Body of pancreas (tissue), 4 donors: ENCODE measurements around the gene PRPSAP2. TPM values are rescaled to one million over a fixed set of nuclear protein-coding genes. Genes with fewer than 3 reads are reported as not detected.

ENCODE experiments used
- ATAC-seq: fragments of 150-250 bp; one replicate; pipeline ENCODE4 v1.9.1; 2016
- DNase-seq, 4 donors: peaks; one replicate each; pipeline ENCODE4 v3.0.0-alpha.2; 2019
- H3K27ac ChIP-seq, 4 donors: fragments of 200-600 bp; sonication (generic); 1 replicate in 3 of 4; 2 replicates in 1 of 4; pipeline versions ENCODE4 v1.5.1 to v1.6.1; 2016 to 2019; ENCODE audit warnings: mild to moderate bottlenecking in 1 of 4, mixed read lengths in 1 of 4, moderate library complexity in 1 of 4
- H3K27me3 ChIP-seq, 2 donors: fragments of 200-600 bp; sonication (generic); one replicate each; pipeline ENCODE4 v1.6.0; 2016; ENCODE audit warnings: mild to moderate bottlenecking in 1 of 2
- H3K36me3 ChIP-seq, 2 donors: fragments of 200-600 bp; sonication (generic); replicated peaks in 1 of 2; 2 replicates each; pipeline ENCODE4 v1.5.1; 2016; ENCODE audit warnings: low read depth in 2 of 2; ENCODE audit not compliant: insufficient read depth in 1 of 2
- H3K4me1 ChIP-seq: fragments of 200-600 bp; sonication (generic); one replicate; pipeline ENCODE4 v1.6.0; 2016
- H3K4me3 ChIP-seq, 2 donors: fragments of 200-600 bp; sonication (generic); 1 replicate in 1 of 2; 2 replicates in 1 of 2; pipeline ENCODE4 v1.5.1; 2016 to 2019
- H3K9me3 ChIP-seq, 3 donors: fragments of 200-600 bp; sonication (generic); 1 replicate in 2 of 3; 2 replicates in 1 of 3; pipeline ENCODE4 v1.5.1; 2016
- POLR2A ChIP-seq, 3 donors: fragments of 450-650 bp; IDR thresholded peaks; one replicate each; pipeline ENCODE4 v1.6.1; 2016; ENCODE audit warnings: antibody characterized with exemption in 3 of 3, mild to moderate bottlenecking in 2 of 3
- WGBS, 2 donors: methylation state at CpG; one replicate each; pipeline ENCODE4 v1.1.5; 2017; 5-methylcytosine and 5-hydroxymethylcytosine counted together
- intact Hi-C: fragments of 100-400 bp; cut with DNase I; formaldehyde crosslinking; loops from one replicate; pipeline ENCODE4 v1.15.1; 2023
- total RNA-seq, 2 donors: library from RNA; depleted of rRNA; stranded (reverse); fragments of >200 nt; gene quantifications; one replicate each; pipeline ENCODE4 v1.1.0, GENCODE V29; 2016
- TF ChIP-seq, protein P1 (sequence below), 7 experiments: fragments of 450-650 bp in 4 of 7; fragments of 200-600 bp in 3 of 7; sonication (generic) in 3 of 7; IDR thresholded peaks; one replicate each; pipeline ENCODE4 v1.5.1; 2016 to 2019; ENCODE audit warnings: antibody characterized with exemption in 7 of 7

The PRPSAP2 gene
- total RNA-seq, 2 donors from 2014 or later: 16.6 to 35.6 TPM

DNA sequence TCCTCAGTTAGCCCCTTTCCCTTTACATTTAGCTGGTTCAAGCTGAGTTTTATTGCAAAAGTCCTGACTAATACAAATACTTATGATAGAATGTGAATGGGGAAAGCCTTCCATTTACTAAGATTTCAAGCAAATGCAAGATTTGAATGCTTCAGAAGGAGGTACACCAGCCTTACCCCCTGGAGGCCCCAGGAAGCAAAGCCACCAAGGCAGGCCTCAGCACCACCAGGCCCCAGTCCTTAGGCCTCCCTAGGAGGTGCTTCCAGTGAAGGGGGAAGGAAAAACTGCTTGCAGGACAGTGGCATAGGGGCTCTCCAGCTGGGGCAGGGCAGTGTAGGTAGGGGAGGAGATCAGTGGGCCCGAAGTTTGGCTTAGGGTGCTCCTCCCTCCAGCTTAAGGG is 7.3 kb upstream of the PRPSAP2 start:
- H3K27me3 ChIP-seq: no peaks in the 10 kb centered on the region
- intact Hi-C loops: no loop called here
- no peak overlapping the region for H3K27ac ChIP-seq
- H3K36me3 ChIP-seq: no peaks in the 10 kb centered on the region
- TF ChIP-seq POLR2A (IDR thresholded peaks at IDR 0.05): no peak
- TF ChIP-seq, protein P1, sequence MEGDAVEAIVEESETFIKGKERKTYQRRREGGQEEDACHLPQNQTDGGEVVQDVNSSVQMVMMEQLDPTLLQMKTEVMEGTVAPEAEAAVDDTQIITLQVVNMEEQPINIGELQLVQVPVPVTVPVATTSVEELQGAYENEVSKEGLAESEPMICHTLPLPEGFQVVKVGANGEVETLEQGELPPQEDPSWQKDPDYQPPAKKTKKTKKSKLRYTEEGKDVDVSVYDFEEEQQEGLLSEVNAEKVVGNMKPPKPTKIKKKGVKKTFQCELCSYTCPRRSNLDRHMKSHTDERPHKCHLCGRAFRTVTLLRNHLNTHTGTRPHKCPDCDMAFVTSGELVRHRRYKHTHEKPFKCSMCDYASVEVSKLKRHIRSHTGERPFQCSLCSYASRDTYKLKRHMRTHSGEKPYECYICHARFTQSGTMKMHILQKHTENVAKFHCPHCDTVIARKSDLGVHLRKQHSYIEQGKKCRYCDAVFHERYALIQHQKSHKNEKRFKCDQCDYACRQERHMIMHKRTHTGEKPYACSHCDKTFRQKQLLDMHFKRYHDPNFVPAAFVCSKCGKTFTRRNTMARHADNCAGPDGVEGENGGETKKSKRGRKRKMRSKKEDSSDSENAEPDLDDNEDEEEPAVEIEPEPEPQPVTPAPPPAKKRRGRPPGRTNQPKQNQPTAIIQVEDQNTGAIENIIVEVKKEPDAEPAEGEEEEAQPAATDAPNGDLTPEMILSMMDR (IDR thresholded peaks at IDR 0.05): no peak
- H3K9me3 ChIP-seq: no peaks in the 10 kb centered on the region
- DNase-seq: no peak
- no peak for ATAC-seq
- H3K4me1 ChIP-seq: peaks cover 5% of the 10 kb centered on the region
- 71 to 91% methylated on average over 1 of the region's 1 CpG for WGBS, 2 donors
- no peak overlapping the region for H3K4me3 ChIP-seq

- TF ChIP-seq POLR2A (IDR thresholded peaks at IDR 0.05): no peak
- TF ChIP-seq, protein P1 (IDR thresholded peaks at IDR 0.05): no peak
- ATAC-seq: no peak
- Histone ChIP-seq H3K4me3 (no peak overlapping the region), H3K27ac (no peak overlapping the region), H3K9me3 (no peaks in the 10 kb centered on the region), H3K27me3 (no peaks in the 10 kb centered on the region), H3K36me3 (no peaks in the 10 kb centered on the region), H3K4me1 (peaks cover 7% of the 10 kb centered on the region)
- 54 to 56% methylated on average over 3 of the region's 3 CpGs for WGBS, 2 donors
- intact Hi-C loops: no loop called here
- no peak for DNase-seq
Measured at GRCh38 chr17:18851201-18851600, 6.7 kb upstream of the PRPSAP2 start.

DNA sequence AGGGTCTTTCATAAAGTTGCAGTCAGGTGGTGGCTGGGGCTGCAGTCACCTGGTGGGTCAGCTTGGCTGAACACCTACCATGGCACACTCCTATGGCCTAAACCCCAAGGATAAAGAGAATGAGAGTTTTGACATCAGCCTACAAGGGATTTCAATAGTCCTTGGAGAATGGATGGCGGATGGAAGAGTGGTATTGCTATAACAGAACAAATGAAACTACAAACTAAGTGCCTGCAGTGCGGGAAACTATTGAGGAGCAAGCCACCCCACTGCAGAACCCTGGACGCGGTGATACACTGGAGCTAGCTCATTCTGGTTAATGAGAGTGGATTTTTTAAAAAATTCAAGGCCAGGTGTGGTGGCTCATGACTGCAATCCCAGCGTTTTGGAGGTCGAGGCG is 3.0 kb upstream of the PRPSAP2 start:
- WGBS, 2 donors: 75 to 81% methylated on average over 7 of the region's 7 CpGs
- Histone ChIP-seq H3K4me3 (no peak overlapping the region), H3K27me3 (no peaks in the 10 kb centered on the region), H3K4me1 (peaks cover 26% of the 10 kb centered on the region), H3K9me3 (no peaks in the 10 kb centered on the region), H3K36me3 (no peaks in the 10 kb centered on the region), H3K27ac (no peak overlapping the region)
- TF ChIP-seq POLR2A (IDR thresholded peaks at IDR 0.05): no peak
- TF ChIP-seq, protein P1 (IDR thresholded peaks at IDR 0.05): no peak
- intact Hi-C loops: no loop called here
- no peak for DNase-seq
- ATAC-seq: no peak

DNA sequence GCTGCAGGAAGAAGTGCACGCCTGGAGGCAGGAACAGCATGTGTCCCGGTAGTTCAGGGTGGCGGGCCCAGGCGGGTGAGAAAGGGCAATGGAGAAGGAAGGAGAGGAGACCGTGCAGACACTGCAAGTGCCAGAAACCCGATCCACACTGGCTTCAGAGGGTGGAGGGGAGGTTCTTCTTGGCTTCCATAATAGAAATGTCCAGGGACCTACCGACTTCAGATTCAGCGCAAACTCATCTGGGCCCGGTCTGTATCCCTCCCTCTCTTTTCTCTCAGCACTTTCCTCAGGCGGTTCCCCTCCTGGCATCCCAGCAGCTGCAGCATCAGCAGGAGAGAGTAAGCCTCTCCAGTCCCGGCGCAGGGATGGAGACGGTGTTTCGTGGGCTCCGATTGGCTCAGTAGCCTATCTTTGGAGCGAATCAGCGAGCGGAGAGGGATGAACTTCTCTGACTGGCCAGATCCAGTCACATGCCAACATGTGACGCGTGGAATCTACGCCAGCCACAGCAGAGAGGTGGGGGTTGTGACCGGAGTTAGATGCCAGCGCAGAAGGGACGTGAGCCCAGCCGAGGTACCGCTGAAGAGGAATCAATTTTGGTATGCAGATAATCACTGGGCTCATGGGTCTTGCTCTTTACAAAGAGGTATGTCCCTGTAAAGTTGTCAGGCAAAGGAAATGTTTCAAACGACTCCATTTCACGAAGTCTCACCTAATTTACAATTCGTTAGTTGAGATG is 1.9 kb upstream of the PRPSAP2 start:
- Histone ChIP-seq H3K27ac (peak overlapping the region; percentile 50 to 82 (median 58)), H3K4me3 (peak overlapping the region in 1 of 2 donors; percentile 8), H3K4me1 (peaks cover 29% of the 10 kb centered on the region), H3K9me3 (no peaks in the 10 kb centered on the region), H3K36me3 (no peaks in the 10 kb centered on the region), H3K27me3 (no peaks in the 10 kb centered on the region)
- DNase-seq: peak; percentile 90 to 95 (median 94)
- peak; percentile 8 to 77 (median 65) for TF ChIP-seq POLR2A (IDR thresholded peaks at IDR 0.05)
- TF ChIP-seq, protein P1 (IDR thresholded peaks at IDR 0.05): peak in 1 of 7 experiments; percentile 2
- peak; percentile 89 for ATAC-seq
- intact Hi-C loops: no loop called here
- 1% methylated on average over 29 of the region's 29 CpGs for WGBS, 2 donors

GRCh38 chr17:18856570-18856915 is 1.4 kb upstream of the PRPSAP2 start:
- WGBS, 2 donors: 7 to 8% methylated on average over 7 of the region's 7 CpGs
- Histone ChIP-seq H3K4me1 (peaks cover 29% of the 10 kb centered on the region), H3K36me3 (no peaks in the 10 kb centered on the region), H3K27me3 (no peaks in the 10 kb centered on the region), H3K9me3 (no peaks in the 10 kb centered on the region), H3K27ac (peak overlapping the region; percentile 50 to 82 (median 58)), H3K4me3 (peak overlapping the region in 1 of 2 donors; percentile 8)
- intact Hi-C loops: no loop called here
- TF ChIP-seq, protein P1 (IDR thresholded peaks at IDR 0.05): no peak
- no peak for TF ChIP-seq POLR2A (IDR thresholded peaks at IDR 0.05)
- DNase-seq (no peak), ATAC-seq (no peak)
